Thoracic aorta (tissue), 2 donors: ENCODE data around the gene RAB31. TPM values are rescaled to one million over a fixed set of nuclear protein-coding genes. Genes with fewer than 3 reads are reported as not detected.

Source experiments
- ATAC-seq: fragments of 150-250 bp; one replicate; pipeline ENCODE4 v1.8.0; 2017; ENCODE audit warnings: low read depth; ENCODE audit not compliant: insufficient number of reproducible peaks, low FRiP score
- DNase-seq: peaks from one replicate; pipeline ENCODE4 v3.0.0-alpha.2; 2020; ENCODE audit warnings: low spot score
- H3K27ac ChIP-seq, 2 donors: fragments of 200-600 bp; sonication (generic); 1 replicate in 1 of 2; 2 replicates in 1 of 2; pipeline ENCODE4 v1.5.1; 2016; ENCODE audit warnings: mild to moderate bottlenecking in 2 of 2, moderate library complexity in 2 of 2
- H3K27me3 ChIP-seq: fragments of 200-600 bp; sonication (generic); replicated peaks from 2 replicates; pipeline ENCODE4 v1.6.0; 2016; ENCODE audit warnings: mild to moderate bottlenecking; ENCODE audit not compliant: insufficient read depth
- H3K36me3 ChIP-seq: fragments of 200-600 bp; sonication (generic); one replicate; pipeline ENCODE4 v1.5.1; 2016
- H3K4me1 ChIP-seq, 2 donors: fragments of 200-600 bp; sonication (generic); 1 replicate in 1 of 2; 2 replicates in 1 of 2; pipeline versions ENCODE4 v1.5.1 to v1.6.0; 2016; ENCODE audit warnings: low read depth in 2 of 2, mild to moderate bottlenecking in 1 of 2; ENCODE audit not compliant: control insufficient read depth in 1 of 2
- H3K4me3 ChIP-seq: fragments of 200-600 bp; sonication (generic); 2 replicates; pipeline ENCODE4 v1.5.1; 2016; ENCODE audit warnings: mild to moderate bottlenecking
- H3K9me3 ChIP-seq: fragments of 200-600 bp; sonication (generic); 2 replicates; pipeline ENCODE4 v1.5.1; 2016
- total RNA-seq, 2 donors: library from RNA; depleted of rRNA; stranded (reverse); fragments of >200 nt; gene quantifications; one replicate each; pipeline versions ENCODE4 v1.1.0 to v1.2.3, GENCODE V29; 2016
- TF ChIP-seq, protein P1 (sequence below): fragments of 200-600 bp; sonication (generic); IDR thresholded peaks from one replicate; pipeline ENCODE4 v1.5.1; 2019; ENCODE audit warnings: antibody characterized with exemption

The RAB31 gene
- total RNA-seq, 2 donors from 2014 or later = 92.9 to 110 TPM

GRCh38 chr18:9818423-9818734 lies 110.3 kb downstream of the RAB31 start:
- TF ChIP-seq, protein P1, sequence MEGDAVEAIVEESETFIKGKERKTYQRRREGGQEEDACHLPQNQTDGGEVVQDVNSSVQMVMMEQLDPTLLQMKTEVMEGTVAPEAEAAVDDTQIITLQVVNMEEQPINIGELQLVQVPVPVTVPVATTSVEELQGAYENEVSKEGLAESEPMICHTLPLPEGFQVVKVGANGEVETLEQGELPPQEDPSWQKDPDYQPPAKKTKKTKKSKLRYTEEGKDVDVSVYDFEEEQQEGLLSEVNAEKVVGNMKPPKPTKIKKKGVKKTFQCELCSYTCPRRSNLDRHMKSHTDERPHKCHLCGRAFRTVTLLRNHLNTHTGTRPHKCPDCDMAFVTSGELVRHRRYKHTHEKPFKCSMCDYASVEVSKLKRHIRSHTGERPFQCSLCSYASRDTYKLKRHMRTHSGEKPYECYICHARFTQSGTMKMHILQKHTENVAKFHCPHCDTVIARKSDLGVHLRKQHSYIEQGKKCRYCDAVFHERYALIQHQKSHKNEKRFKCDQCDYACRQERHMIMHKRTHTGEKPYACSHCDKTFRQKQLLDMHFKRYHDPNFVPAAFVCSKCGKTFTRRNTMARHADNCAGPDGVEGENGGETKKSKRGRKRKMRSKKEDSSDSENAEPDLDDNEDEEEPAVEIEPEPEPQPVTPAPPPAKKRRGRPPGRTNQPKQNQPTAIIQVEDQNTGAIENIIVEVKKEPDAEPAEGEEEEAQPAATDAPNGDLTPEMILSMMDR = no peak
- DNase-seq (no peak), ATAC-seq (no peak)
- no peaks in the 10 kb centered on the region for H3K9me3 ChIP-seq
- no peak overlapping the region for H3K27ac ChIP-seq
- H3K36me3 ChIP-seq = no peaks in the 10 kb centered on the region
- peaks cover 5 to 14% of the 10 kb centered on the region in 2 donors for H3K4me1 ChIP-seq
- H3K4me3 ChIP-seq = no peak overlapping the region
- H3K27me3 ChIP-seq = no peaks in the 10 kb centered on the region

- TF ChIP-seq, protein P1 = no peak
- Histone ChIP-seq H3K9me3 (no peaks in the 10 kb centered on the region), H3K4me3 (no peak overlapping the region), H3K27ac (no peak overlapping the region), H3K36me3 (no peaks in the 10 kb centered on the region), H3K27me3 (no peaks in the 10 kb centered on the region), H3K4me1 (peaks cover 17 to 18% of the 10 kb centered on the region in 2 donors)
- DNase-seq = no peak
- ATAC-seq = no peak
Observed at GRCh38 chr18:9820127-9820526, 112.0 kb downstream of the RAB31 start.

DNA sequence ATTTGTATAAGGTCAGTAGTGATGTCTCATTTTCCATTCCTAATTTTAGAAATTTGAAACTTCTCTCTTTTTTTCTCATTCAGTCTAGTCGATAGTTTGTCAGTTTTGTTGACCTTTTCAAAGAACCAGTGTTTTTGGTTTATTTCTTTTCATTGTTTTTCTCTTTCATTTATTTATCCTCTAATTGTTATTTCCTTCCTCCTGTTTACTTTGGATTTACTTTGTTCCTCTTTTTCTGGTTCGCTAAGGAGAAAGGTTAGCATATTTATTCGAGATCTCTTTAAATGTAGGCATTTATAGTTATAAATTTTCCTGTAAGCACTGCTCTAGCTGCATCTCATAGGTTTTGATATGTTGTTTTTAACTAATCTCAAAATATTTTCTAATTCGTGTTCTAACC lies 112.6 kb downstream of the RAB31 start:
- Histone ChIP-seq H3K4me1 (peaks cover 22 to 24% of the 10 kb centered on the region in 2 donors), H3K27ac (no peak overlapping the region), H3K36me3 (no peaks in the 10 kb centered on the region), H3K27me3 (no peaks in the 10 kb centered on the region), H3K9me3 (no peaks in the 10 kb centered on the region), H3K4me3 (no peak overlapping the region)
- DNase-seq = no peak
- no peak for ATAC-seq
- TF ChIP-seq, protein P1 = no peak

DNA sequence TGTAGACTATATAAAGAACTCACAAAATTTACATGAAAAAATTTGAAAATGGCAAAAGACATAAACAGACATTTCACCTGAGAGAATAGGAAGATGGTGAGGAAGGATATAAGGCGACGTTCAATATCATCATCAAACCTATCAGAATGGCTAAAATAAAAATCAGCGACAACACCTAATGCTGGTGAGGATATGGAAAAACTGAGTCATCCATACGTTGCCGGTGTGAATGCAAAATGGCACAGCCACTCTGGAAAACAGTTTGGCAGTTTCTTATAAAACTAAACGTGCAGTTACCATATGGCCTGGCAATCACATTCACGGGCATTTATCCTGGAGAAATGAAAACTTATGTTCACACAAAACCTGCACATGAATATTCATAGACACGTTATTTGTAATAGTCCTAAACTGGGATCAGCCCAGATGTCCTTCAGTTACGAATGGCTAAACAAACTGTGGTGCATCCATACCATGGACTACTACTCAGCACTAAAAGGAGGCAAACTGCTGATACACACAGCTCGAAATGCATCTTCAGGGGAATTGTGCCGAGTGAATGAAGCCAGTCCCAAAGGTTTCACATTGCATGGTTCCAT lies 114.6 kb downstream of the RAB31 start:
- Histone ChIP-seq H3K4me3 (no peak overlapping the region), H3K36me3 (no peaks in the 10 kb centered on the region), H3K27ac (no peak overlapping the region), H3K27me3 (no peaks in the 10 kb centered on the region), H3K9me3 (no peaks in the 10 kb centered on the region), H3K4me1 (peaks cover 25 to 30% of the 10 kb centered on the region in 2 donors)
- ATAC-seq (no peak), DNase-seq (no peak)
- TF ChIP-seq, protein P1 = no peak

- H3K4me1 ChIP-seq = peaks cover 25 to 30% of the 10 kb centered on the region in 2 donors
- no peaks in the 10 kb centered on the region for H3K36me3 ChIP-seq
- H3K27me3 ChIP-seq = no peaks in the 10 kb centered on the region
- ATAC-seq (peak; percentile 15), DNase-seq (no peak)
- H3K4me3 ChIP-seq = no peak overlapping the region
- no peaks in the 10 kb centered on the region for H3K9me3 ChIP-seq
- peak overlapping the region in 1 of 2 donors; percentile 55 for H3K27ac ChIP-seq
- TF ChIP-seq, protein P1 = no peak
Observed at GRCh38 chr18:9823805-9824473, 115.8 kb downstream of the RAB31 start.
